ENCODE results near the gene RELL1. TPM values are rescaled to one million over a fixed set of nuclear protein-coding genes. Genes with fewer than 3 reads are reported as not detected.

The RELL1 gene
- polyA plus RNA-seq, 4 donors, result 0.89 to 23.1 (median 4.2) TPM

- FAIRE-seq (no peak), DNase-seq (no peak)
- H3K36me3 ChIP-seq (ENCODE audit: control insufficient read depth in 3 of 3, insufficient read depth in 2 of 3, low read depth in 1 of 3, low read length in 3 of 3), result peaks cover 0 to 47% (median 22%) of the 10 kb centered on the region in 3 donors
- H3K27me3 ChIP-seq (ENCODE audit: control insufficient read depth in 3 of 3, insufficient read depth in 3 of 3, low read length in 3 of 3), result no peaks in the 10 kb centered on the region
- no peaks in the 10 kb centered on the region for H3K9me3 ChIP-seq (ENCODE audit: control insufficient read depth in 2 of 2, insufficient read depth in 1 of 2, low read depth in 1 of 2, low read length in 1 of 2)
- WGBS, 3 donors, result 71 to 93% (median 85%) methylated on average over 2 of the region's 2 CpGs
- no peak overlapping the region for H3K27ac ChIP-seq (ENCODE audit: low read depth in 1 of 3, low read length in 2 of 3)
- no peak overlapping the region for H3K4me3 ChIP-seq (ENCODE audit: low read depth in 1 of 3, low read length in 3 of 3)
- H3K4me1 ChIP-seq (ENCODE audit: control insufficient read depth in 3 of 3, insufficient read depth in 2 of 3, low read depth in 1 of 3, low read length in 2 of 3), result no peaks in the 10 kb centered on the region
These were observed 54.6 kb downstream of the RELL1 start for GRCh38 chr4:37631551-37631950.

GRCh38 chr4:37629713-37630112 lies 56.5 kb downstream of the RELL1 start:
- FAIRE-seq, result no peak
- H3K36me3 ChIP-seq (ENCODE audit: control insufficient read depth in 3 of 3, insufficient read depth in 2 of 3, low read depth in 1 of 3, low read length in 3 of 3), result peaks cover 0 to 43% (median 25%) of the 10 kb centered on the region in 3 donors
- WGBS, 3 donors, result 87 to 93% (median 92%) methylated on average over 6 of the region's 6 CpGs
- H3K9me3 ChIP-seq (ENCODE audit: control insufficient read depth in 2 of 2, insufficient read depth in 1 of 2, low read depth in 1 of 2, low read length in 1 of 2), result no peaks in the 10 kb centered on the region
- H3K4me1 ChIP-seq (ENCODE audit: control insufficient read depth in 3 of 3, insufficient read depth in 2 of 3, low read depth in 1 of 3, low read length in 2 of 3), result no peaks in the 10 kb centered on the region
- no peak overlapping the region for H3K27ac ChIP-seq (ENCODE audit: low read depth in 1 of 3, low read length in 2 of 3)
- no peaks in the 10 kb centered on the region for H3K27me3 ChIP-seq (ENCODE audit: control insufficient read depth in 3 of 3, insufficient read depth in 3 of 3, low read length in 3 of 3)
- DNase-seq, result no peak
- H3K4me3 ChIP-seq (ENCODE audit: low read depth in 1 of 3, low read length in 3 of 3), result no peak overlapping the region

GRCh38 chr4:37628977-37629609 lies 57.1 kb downstream of the RELL1 start:
- no peak overlapping the region for H3K4me3 ChIP-seq (ENCODE audit: low read depth in 1 of 3, low read length in 3 of 3)
- no peak overlapping the region for H3K27ac ChIP-seq (ENCODE audit: low read depth in 1 of 3, low read length in 2 of 3)
- no peaks in the 10 kb centered on the region for H3K27me3 ChIP-seq (ENCODE audit: control insufficient read depth in 3 of 3, insufficient read depth in 3 of 3, low read length in 3 of 3)
- H3K9me3 ChIP-seq (ENCODE audit: control insufficient read depth in 2 of 2, insufficient read depth in 1 of 2, low read depth in 1 of 2, low read length in 1 of 2), result no peaks in the 10 kb centered on the region
- WGBS, 3 donors, result 71 to 76% (median 74%) methylated on average over 4 of the region's 4 CpGs
- FAIRE-seq, result no peak
- DNase-seq, result peak; percentile 25 to 66
- H3K36me3 ChIP-seq (ENCODE audit: control insufficient read depth in 3 of 3, insufficient read depth in 2 of 3, low read depth in 1 of 3, low read length in 3 of 3), result peaks cover 0 to 39% (median 21%) of the 10 kb centered on the region in 3 donors
- no peaks in the 10 kb centered on the region for H3K4me1 ChIP-seq (ENCODE audit: control insufficient read depth in 3 of 3, insufficient read depth in 2 of 3, low read depth in 1 of 3, low read length in 2 of 3)

- no peak overlapping the region for H3K4me3 ChIP-seq (ENCODE audit: low read depth in 1 of 3, low read length in 3 of 3)
- no peaks in the 10 kb centered on the region for H3K27me3 ChIP-seq (ENCODE audit: control insufficient read depth in 3 of 3, insufficient read depth in 3 of 3, low read length in 3 of 3)
- H3K9me3 ChIP-seq (ENCODE audit: control insufficient read depth in 2 of 2, insufficient read depth in 1 of 2, low read depth in 1 of 2, low read length in 1 of 2), result no peaks in the 10 kb centered on the region
- FAIRE-seq (no peak), DNase-seq (no peak)
- 82 to 93% (median 86%) methylated on average over 3 of the region's 3 CpGs for WGBS, 3 donors
- H3K36me3 ChIP-seq (ENCODE audit: control insufficient read depth in 3 of 3, insufficient read depth in 2 of 3, low read depth in 1 of 3, low read length in 3 of 3), result peaks cover 0 to 47% (median 16%) of the 10 kb centered on the region in 3 donors
- H3K4me1 ChIP-seq (ENCODE audit: control insufficient read depth in 3 of 3, insufficient read depth in 2 of 3, low read depth in 1 of 3, low read length in 2 of 3), result no peaks in the 10 kb centered on the region
- no peak overlapping the region for H3K27ac ChIP-seq (ENCODE audit: low read depth in 1 of 3, low read length in 2 of 3)
These were observed 58.9 kb downstream of the RELL1 start for GRCh38 chr4:37627263-37627662.

GRCh38 chr4:37625499-37625898 lies 60.7 kb downstream of the RELL1 start:
- DNase-seq (no peak), FAIRE-seq (no peak)
- Histone ChIP-seq H3K27ac (ENCODE audit: low read depth in 1 of 3, low read length in 2 of 3) (no peak overlapping the region), H3K4me3 (ENCODE audit: low read depth in 1 of 3, low read length in 3 of 3) (no peak overlapping the region), H3K4me1 (ENCODE audit: control insufficient read depth in 3 of 3, insufficient read depth in 2 of 3, low read depth in 1 of 3, low read length in 2 of 3) (no peaks in the 10 kb centered on the region), H3K27me3 (ENCODE audit: control insufficient read depth in 3 of 3, insufficient read depth in 3 of 3, low read length in 3 of 3) (no peaks in the 10 kb centered on the region), H3K9me3 (ENCODE audit: control insufficient read depth in 2 of 2, insufficient read depth in 1 of 2, low read depth in 1 of 2, low read length in 1 of 2) (no peaks in the 10 kb centered on the region), H3K36me3 (ENCODE audit: control insufficient read depth in 3 of 3, insufficient read depth in 2 of 3, low read depth in 1 of 3, low read length in 3 of 3) (peaks cover 0 to 39% (median 12%) of the 10 kb centered on the region in 3 donors)
- 89 to 100% (median 93%) methylated on average over 1 of the region's 1 CpG for WGBS, 3 donors

- no peaks in the 10 kb centered on the region for H3K27me3 ChIP-seq (ENCODE audit: control insufficient read depth in 3 of 3, insufficient read depth in 3 of 3, low read length in 3 of 3)
- 90 to 94% (median 91%) methylated on average over 8 of the region's 8 CpGs for WGBS, 3 donors
- DNase-seq, result no peak
- H3K4me1 ChIP-seq (ENCODE audit: control insufficient read depth in 3 of 3, insufficient read depth in 2 of 3, low read depth in 1 of 3, low read length in 2 of 3), result no peaks in the 10 kb centered on the region
- FAIRE-seq, result no peak
- no peaks in the 10 kb centered on the region for H3K9me3 ChIP-seq (ENCODE audit: control insufficient read depth in 2 of 2, insufficient read depth in 1 of 2, low read depth in 1 of 2, low read length in 1 of 2)
- H3K36me3 ChIP-seq (ENCODE audit: control insufficient read depth in 3 of 3, insufficient read depth in 2 of 3, low read depth in 1 of 3, low read length in 3 of 3), result peaks cover 0 to 35% (median 10%) of the 10 kb centered on the region in 3 donors
- H3K27ac ChIP-seq (ENCODE audit: low read depth in 1 of 3, low read length in 2 of 3), result no peak overlapping the region
- no peak overlapping the region for H3K4me3 ChIP-seq (ENCODE audit: low read depth in 1 of 3, low read length in 3 of 3)
These were observed 62.2 kb downstream of the RELL1 start for GRCh38 chr4:37623940-37624339.

- no peaks in the 10 kb centered on the region for H3K9me3 ChIP-seq (ENCODE audit: control insufficient read depth in 2 of 2, insufficient read depth in 1 of 2, low read depth in 1 of 2, low read length in 1 of 2)
- no peak for FAIRE-seq
- WGBS, 3 donors, result 85 to 95% (median 92%) methylated on average over 4 of the region's 4 CpGs
These were observed 63.1 kb downstream of the RELL1 start for GRCh38 chr4:37623125-37623524.

GRCh38 chr4:37620176-37620575 lies 66.0 kb downstream of the RELL1 start:
- Histone ChIP-seq H3K9me3 (ENCODE audit: control insufficient read depth in 2 of 2, insufficient read depth in 1 of 2, low read depth in 1 of 2, low read length in 1 of 2) (no peaks in the 10 kb centered on the region), H3K4me1 (ENCODE audit: control insufficient read depth in 3 of 3, insufficient read depth in 2 of 3, low read depth in 1 of 3, low read length in 2 of 3) (no peaks in the 10 kb centered on the region), H3K27ac (ENCODE audit: low read depth in 1 of 3, low read length in 2 of 3) (no peak overlapping the region), H3K4me3 (ENCODE audit: low read depth in 1 of 3, low read length in 3 of 3) (no peak overlapping the region), H3K27me3 (ENCODE audit: control insufficient read depth in 3 of 3, insufficient read depth in 3 of 3, low read length in 3 of 3) (no peaks in the 10 kb centered on the region), H3K36me3 (ENCODE audit: control insufficient read depth in 3 of 3, insufficient read depth in 2 of 3, low read depth in 1 of 3, low read length in 3 of 3) (peaks cover 0 to 29% (median 8%) of the 10 kb centered on the region in 3 donors)
- DNase-seq (no peak), FAIRE-seq (no peak)

More at GRCh38 chr4:37623125-37623524, 63.1 kb downstream of the RELL1 start:
- no peak for DNase-seq
- Histone ChIP-seq H3K36me3 (ENCODE audit: control insufficient read depth in 3 of 3, insufficient read depth in 2 of 3, low read depth in 1 of 3, low read length in 3 of 3) (peaks cover 0 to 33% (median 6%) of the 10 kb centered on the region in 3 donors), H3K27me3 (ENCODE audit: control insufficient read depth in 3 of 3, insufficient read depth in 3 of 3, low read length in 3 of 3) (no peaks in the 10 kb centered on the region), H3K4me3 (ENCODE audit: low read depth in 1 of 3, low read length in 3 of 3) (no peak overlapping the region), H3K27ac (ENCODE audit: low read depth in 1 of 3, low read length in 2 of 3) (no peak overlapping the region), H3K4me1 (ENCODE audit: control insufficient read depth in 3 of 3, insufficient read depth in 2 of 3, low read depth in 1 of 3, low read length in 2 of 3) (no peaks in the 10 kb centered on the region)

- DNase-seq, result no peak
- Histone ChIP-seq H3K4me3 (ENCODE audit: low read depth in 1 of 3, low read length in 3 of 3) (no peak overlapping the region), H3K27ac (ENCODE audit: low read depth in 1 of 3, low read length in 2 of 3) (no peak overlapping the region), H3K4me1 (ENCODE audit: control insufficient read depth in 3 of 3, insufficient read depth in 2 of 3, low read depth in 1 of 3, low read length in 2 of 3) (no peaks in the 10 kb centered on the region), H3K9me3 (ENCODE audit: control insufficient read depth in 2 of 2, insufficient read depth in 1 of 2, low read depth in 1 of 2, low read length in 1 of 2) (no peaks in the 10 kb centered on the region), H3K27me3 (ENCODE audit: control insufficient read depth in 3 of 3, insufficient read depth in 3 of 3, low read length in 3 of 3) (no peaks in the 10 kb centered on the region), H3K36me3 (ENCODE audit: control insufficient read depth in 3 of 3, insufficient read depth in 2 of 3, low read depth in 1 of 3, low read length in 3 of 3) (peaks cover 0 to 21% (median 8%) of the 10 kb centered on the region in 3 donors)
- FAIRE-seq, result no peak
- 56 to 76% (median 71%) methylated on average over 3 of the region's 3 CpGs for WGBS, 3 donors
These were observed 70.5 kb downstream of the RELL1 start for GRCh38 chr4:37615720-37616063.

Data from small intestine (tissue), 7 donors.